Activated T-helper 1 cell treated with Interleukin-2 at 50 U/mL for 16 hours (primary cell): ENCODE measurements around the gene LRFN5.
"Not testable (repeated sequence)": the region's sequence is repeated elsewhere in the genome, so short reads cannot be mapped to it uniquely, and the experiment has no call there.

Experiments used
- DNase-seq: peaks from one replicate; pipeline ENCODE4 v3.0.0-alpha.2; 2020; ENCODE audit warnings: low read depth

Gene LRFN5

DNA sequence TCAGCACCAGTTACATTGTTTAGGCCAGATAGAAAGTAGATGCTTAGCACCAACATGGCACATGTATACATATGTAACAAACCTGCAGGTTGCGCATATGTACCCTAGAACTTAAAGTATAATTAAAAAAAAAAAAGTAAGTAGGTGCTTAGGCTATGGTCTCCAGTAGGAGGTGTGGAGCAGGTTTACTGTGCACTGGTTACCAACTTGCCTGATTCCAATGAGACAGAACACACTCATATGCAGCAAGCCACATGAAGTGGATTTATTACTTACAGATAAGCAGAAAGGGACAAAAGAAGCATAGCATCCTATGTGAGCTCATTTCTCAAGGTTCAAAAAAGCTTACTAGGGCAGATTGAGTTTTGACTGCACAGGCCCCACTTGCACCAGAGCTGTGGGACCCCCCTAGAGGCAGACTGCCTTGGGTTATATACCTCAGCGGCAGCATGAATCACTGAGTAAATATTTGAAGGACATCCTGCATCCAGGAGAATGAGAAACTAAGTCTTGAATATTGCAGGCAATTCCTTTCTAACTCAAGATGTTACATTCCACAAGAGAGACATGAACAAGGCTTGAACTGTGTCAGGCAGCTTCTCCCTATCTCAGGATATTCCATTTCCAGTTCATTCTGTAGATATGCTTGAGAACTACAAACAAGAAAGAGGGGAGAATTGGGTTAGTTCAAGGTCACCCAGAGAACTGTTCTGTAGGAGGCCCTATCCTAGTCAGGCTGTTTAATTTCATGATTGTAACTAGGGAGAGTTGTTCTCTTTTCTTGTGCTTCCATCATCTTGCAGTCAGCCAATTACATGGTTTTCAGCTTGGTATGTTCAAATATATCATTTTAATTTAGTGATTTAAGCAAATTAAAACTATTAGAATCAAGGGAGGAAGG, 30.1 kb downstream of the LRFN5 start:
- DNase-seq = no peak

DNA sequence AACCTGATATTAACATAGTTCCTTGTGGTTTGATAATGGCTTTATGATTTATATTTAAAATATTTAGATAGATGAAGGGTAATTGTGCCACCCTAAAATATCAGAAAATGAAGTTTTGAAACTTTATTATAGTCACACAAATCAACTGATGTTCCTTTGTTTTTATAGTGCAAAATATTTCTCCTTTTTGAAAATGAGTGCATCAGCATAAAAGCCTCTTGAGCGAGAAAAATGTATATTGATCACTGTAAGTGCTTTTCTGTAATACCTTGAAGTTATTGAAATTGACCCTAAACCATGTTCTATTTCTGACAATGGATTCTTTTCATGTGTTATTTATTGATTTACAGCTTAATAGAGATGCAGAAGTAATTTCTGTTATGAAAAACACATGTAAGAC, 35.0 kb downstream of the LRFN5 start:
- DNase-seq = no peak

DNA sequence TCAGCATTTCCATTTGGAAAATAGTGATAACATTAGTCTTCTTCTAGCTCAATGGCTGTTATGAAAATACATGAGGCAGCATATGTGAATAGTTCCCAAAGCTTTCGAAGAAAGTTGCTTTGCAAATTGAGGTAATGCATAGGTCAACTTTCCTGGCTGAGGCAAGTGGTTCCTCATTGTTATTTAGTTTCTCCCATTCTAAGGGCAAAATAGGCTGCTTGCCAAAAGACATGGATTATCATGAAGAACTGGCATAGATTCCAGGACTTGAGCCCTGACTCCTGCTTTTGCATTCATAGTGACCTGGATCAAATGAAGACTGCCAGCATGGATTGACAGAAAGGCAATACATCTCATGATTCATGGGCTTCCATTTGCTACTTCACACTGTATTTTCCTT, 35.7 kb downstream of the LRFN5 start:
- no peak for DNase-seq

DNA sequence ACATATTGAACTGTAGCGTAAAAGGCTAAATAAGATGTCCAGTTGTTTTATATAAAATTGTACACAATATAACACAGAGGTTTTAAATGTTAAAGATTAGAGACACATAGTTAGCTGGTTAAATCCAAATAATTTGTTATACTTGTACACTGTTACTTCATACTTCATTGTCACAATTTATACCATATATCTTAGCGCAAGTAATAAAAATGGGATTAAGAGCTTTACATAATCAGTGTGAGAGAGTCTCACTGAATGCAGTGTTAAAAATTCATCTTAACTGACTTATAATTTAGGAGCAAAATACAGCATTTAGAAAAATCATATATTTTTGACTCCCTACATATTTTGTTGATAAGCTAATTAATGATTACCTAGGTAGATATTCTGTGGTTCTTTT, 36.1 kb downstream of the LRFN5 start:
- DNase-seq = no peak

- no peak for DNase-seq
Measured at GRCh38 chr14:41644606-41645005, 37.9 kb downstream of the LRFN5 start.

GRCh38 chr14:41650802-41651201, 44.1 kb downstream of the LRFN5 start:
- no peak for DNase-seq

DNA sequence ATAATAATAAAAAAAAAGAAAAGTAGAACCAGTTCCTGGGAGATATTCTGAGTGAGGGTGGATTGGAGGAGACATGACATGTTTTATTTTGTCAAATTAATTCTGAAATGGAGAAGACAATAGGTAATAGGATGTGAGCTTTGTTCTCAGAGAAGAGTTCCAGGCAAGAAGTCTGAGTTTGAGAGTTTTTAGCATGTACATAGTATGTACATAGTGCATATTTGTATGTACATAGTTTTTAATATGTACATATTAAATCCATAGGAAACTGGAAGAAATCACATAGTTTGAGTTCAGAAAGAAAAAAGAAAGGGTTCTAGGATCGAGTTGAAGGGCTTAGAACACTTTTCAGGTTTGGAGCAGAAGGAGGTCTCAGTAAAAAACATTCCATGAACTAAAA, 47.5 kb downstream of the LRFN5 start:
- DNase-seq = no peak

- no peak for DNase-seq
Measured at GRCh38 chr14:41662780-41663472, 56.2 kb downstream of the LRFN5 start.

GRCh38 chr14:41663473-41663850, 56.8 kb downstream of the LRFN5 start:
- DNase-seq = no peak

GRCh38 chr14:41666301-41666700, 59.6 kb downstream of the LRFN5 start:
- no peak for DNase-seq

- no peak for DNase-seq
Measured at GRCh38 chr14:41668356-41668755, 61.7 kb downstream of the LRFN5 start.

- DNase-seq = not testable (repeated sequence)
Measured at GRCh38 chr14:41673601-41674000, 66.9 kb downstream of the LRFN5 start.

- DNase-seq = not testable (repeated sequence)
Measured at GRCh38 chr14:41674511-41674971, 67.9 kb downstream of the LRFN5 start.

- no peak for DNase-seq
Measured at GRCh38 chr14:41699486-41699885, 92.8 kb downstream of the LRFN5 start.

DNA sequence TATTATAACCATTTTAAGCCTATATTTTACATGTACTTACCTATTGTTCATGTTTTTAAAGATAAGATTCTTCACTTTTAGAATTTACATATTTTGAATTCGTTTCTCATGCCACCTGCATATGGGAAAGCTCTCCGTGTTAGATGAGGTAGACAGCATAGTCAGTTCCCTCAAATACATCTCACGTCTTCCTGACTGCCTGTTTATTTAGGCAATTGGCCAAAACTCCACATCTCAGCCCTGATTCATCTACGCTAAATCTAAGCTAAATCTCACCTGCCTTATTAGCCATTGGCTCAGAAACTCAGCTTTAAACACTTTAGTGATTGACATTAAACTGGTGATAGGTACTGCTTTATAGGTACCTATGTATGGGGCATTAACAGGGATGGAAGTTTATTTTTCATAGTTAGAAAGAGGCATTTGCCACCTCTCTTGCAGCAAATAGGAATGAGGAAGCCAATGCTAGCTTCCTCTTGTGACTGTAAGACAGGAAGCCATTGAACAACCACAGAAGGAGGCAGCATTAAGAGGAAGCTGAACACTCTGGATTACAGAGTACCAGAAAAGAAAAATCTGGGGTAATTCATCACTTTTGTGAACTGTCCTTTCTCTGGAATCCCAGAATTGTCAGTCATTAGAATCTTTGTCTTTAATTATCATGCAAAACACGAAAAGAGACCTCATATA, 111.9 kb downstream of the LRFN5 start:
- DNase-seq = no peak

DNA sequence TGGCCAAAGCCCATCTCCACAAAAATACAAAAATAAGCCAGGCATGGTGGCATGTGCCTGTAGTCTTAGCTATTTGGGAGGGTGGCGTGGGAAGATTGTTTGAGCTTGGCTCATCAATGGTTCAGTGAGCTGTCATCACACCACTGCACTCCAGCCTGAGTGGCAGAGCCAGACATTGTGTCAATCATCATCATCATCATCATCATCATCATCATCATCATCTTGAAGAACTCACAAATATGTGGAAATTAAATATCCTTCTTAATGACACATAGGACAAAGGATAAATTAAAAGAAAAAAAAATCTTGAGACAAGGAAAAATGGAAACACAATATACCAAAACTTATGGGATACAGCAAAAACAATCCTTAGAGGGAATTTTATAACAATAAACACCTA, 132.5 kb downstream of the LRFN5 start:
- DNase-seq = no peak

GRCh38 chr14:41743140-41743539, 136.5 kb downstream of the LRFN5 start:
- DNase-seq = no peak

- DNase-seq = no peak
Measured at GRCh38 chr14:41749429-41749828, 142.8 kb downstream of the LRFN5 start.

- not testable (repeated sequence) for DNase-seq
Measured at GRCh38 chr14:41750575-41750974, 143.9 kb downstream of the LRFN5 start.

- no peak for DNase-seq
Measured at GRCh38 chr14:41758011-41758665, 151.5 kb downstream of the LRFN5 start.

GRCh38 chr14:41761204-41761603, 154.5 kb downstream of the LRFN5 start:
- DNase-seq = no peak

GRCh38 chr14:41766772-41767171, 160.1 kb downstream of the LRFN5 start:
- no peak for DNase-seq
